ENCODE measurements around the gene MKX. TPM values are rescaled to one million over a fixed set of nuclear protein-coding genes. Genes with fewer than 3 reads are reported as not detected.

MKX gene
- total RNA-seq, 1 experiment from 2014 or later, result not detected

- TF ChIP-seq SIN3A (IDR thresholded peaks at IDR 0.05; ENCODE audit: borderline replicate concordance, insufficient read depth, low read depth, low read length) (no peak), REST (IDR thresholded peaks at IDR 0.05; ENCODE audit: insufficient read depth in 1 of 2, low read depth in 2 of 2, low read length in 1 of 2) (no peak), TCF7L2 (IDR thresholded peaks at IDR 0.05; ENCODE audit: low read depth, low read length) (no peak), POLR2AphosphoS5 (IDR thresholded peaks at IDR 0.05; ENCODE audit: low read depth, low read length) (no peak), CTCF (IDR thresholded peaks at IDR 0.05) (no peak)
- H3K27me3 ChIP-seq (ENCODE audit: control insufficient read depth, insufficient read depth, low read length), result no peaks in the 10 kb centered on the region
- no peaks in the 10 kb centered on the region for H3K4me1 ChIP-seq (ENCODE audit: control insufficient read depth, insufficient read depth, low read length)
- H3K4me3 ChIP-seq (ENCODE audit: low read depth in 2 of 2, low read length in 2 of 2), result no peak overlapping the region
- in situ Hi-C loops (cut with HindIII; ENCODE audit: low pct_unique_long_range_greater_than_20kb, low sequenced_read_pairs), result no loop called here
- H3K27ac ChIP-seq (ENCODE audit: low read length), result no peak overlapping the region
- intact Hi-C loops (cut with micrococcal nuclease; ENCODE audit: unreplicated experiment), result loop anchor here (5.0 to 10.0 kb wide), 2 partner anchors 102 to 215 kb away; no protein-coding TSS in a partner anchor
- DNase-seq (ENCODE audit: low read depth, low spot score) (no peak), ATAC-seq (no peak)
- H3K9me3 ChIP-seq (ENCODE audit: control insufficient read depth, insufficient read depth, low read depth, low read length), result no peaks in the 10 kb centered on the region
- ChIA-PET POLR2A (interaction anchor here (0.6 kb wide), 1 partner anchor 11 kb away, joined by 18 read pairs; no protein-coding TSS in a partner anchor), CTCF (no interaction called here)
- H3K36me3 ChIP-seq (ENCODE audit: control insufficient read depth, insufficient read depth, low read length), result no peaks in the 10 kb centered on the region
- no TSS peak for BruUV-seq (replicated peaks)
Observed at GRCh38 chr10:27659786-27660185, 85.8 kb downstream of the MKX start.

- Histone ChIP-seq H3K27me3 (ENCODE audit: control insufficient read depth, insufficient read depth, low read length) (no peaks in the 10 kb centered on the region), H3K9me3 (ENCODE audit: control insufficient read depth, insufficient read depth, low read depth, low read length) (no peaks in the 10 kb centered on the region), H3K36me3 (ENCODE audit: control insufficient read depth, insufficient read depth, low read length) (no peaks in the 10 kb centered on the region), H3K27ac (ENCODE audit: low read length) (no peak overlapping the region), H3K4me3 (ENCODE audit: low read depth in 2 of 2, low read length in 2 of 2) (no peak overlapping the region), H3K4me1 (ENCODE audit: control insufficient read depth, insufficient read depth, low read length) (no peaks in the 10 kb centered on the region)
- DNase-seq (ENCODE audit: low read depth, low spot score) (no peak), ATAC-seq (no peak)
- CTCF ChIA-PET, result no interaction called here
- TF ChIP-seq POLR2AphosphoS5 (IDR thresholded peaks at IDR 0.05; ENCODE audit: low read depth, low read length) (no peak), CTCF (IDR thresholded peaks at IDR 0.05) (no peak), SIN3A (IDR thresholded peaks at IDR 0.05; ENCODE audit: borderline replicate concordance, insufficient read depth, low read depth, low read length) (no peak), TCF7L2 (IDR thresholded peaks at IDR 0.05; ENCODE audit: low read depth, low read length) (no peak), REST (IDR thresholded peaks at IDR 0.05; ENCODE audit: insufficient read depth in 1 of 2, low read depth in 2 of 2, low read length in 1 of 2) (no peak)
- BruUV-seq (replicated peaks), result no TSS peak
- in situ Hi-C loops (cut with HindIII; ENCODE audit: low pct_unique_long_range_greater_than_20kb, low sequenced_read_pairs), result no loop called here
- intact Hi-C loops (cut with micrococcal nuclease; ENCODE audit: unreplicated experiment), result loop anchor here (5.0 kb wide), 1 partner anchor 101 kb away; no protein-coding TSS in a partner anchor
- POLR2A ChIA-PET, result no interaction called here
Observed at GRCh38 chr10:27658788-27659187, 86.8 kb downstream of the MKX start.

All from Panc1 (cell line).